Measurements from ENCODE around the gene DLEC1. TPM values are rescaled to one million over a fixed set of nuclear protein-coding genes. Genes with fewer than 3 reads are reported as not detected.

DLEC1 gene
- total RNA-seq, 1 experiment from 2014 or later, result 0.81 TPM

DNA sequence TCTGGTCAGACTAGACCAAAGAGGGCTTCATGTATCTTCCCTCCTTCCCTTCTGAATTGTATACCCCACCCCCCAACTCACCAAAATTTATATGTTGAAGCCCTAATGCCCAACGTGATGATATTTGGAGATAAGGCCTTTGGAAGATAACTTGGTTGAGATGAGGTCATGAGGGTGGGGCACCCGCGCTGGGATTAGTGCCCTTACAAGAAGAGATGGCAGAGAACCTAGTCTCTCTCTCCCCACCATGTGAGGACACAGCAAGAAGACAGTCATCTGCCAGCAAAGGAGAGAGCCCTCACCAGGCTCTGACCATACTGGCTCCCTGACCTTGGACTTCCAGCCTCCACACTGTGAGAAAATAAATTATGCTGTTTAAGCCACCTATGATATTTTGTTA, 23.0 kb upstream of the DLEC1 start:
- no peak overlapping the region for H3K27ac Mint-ChIP-seq
- POLR2A ChIA-PET, result no interaction called here
- H3K36me3 Mint-ChIP-seq, result peaks cover 31% of the 10 kb centered on the region
- CTCF ChIA-PET, result no interaction called here
- no peaks in the 10 kb centered on the region for H3K4me1 Mint-ChIP-seq
- H3K27me3 Mint-ChIP-seq (ENCODE audit: low read depth), result no peaks in the 10 kb centered on the region
- no peak overlapping the region for H3K4me3 Mint-ChIP-seq
- ATAC-seq (no peak), DNase-seq (ENCODE audit: low spot score) (no peak)
- TF ChIP-seq, protein P1, sequence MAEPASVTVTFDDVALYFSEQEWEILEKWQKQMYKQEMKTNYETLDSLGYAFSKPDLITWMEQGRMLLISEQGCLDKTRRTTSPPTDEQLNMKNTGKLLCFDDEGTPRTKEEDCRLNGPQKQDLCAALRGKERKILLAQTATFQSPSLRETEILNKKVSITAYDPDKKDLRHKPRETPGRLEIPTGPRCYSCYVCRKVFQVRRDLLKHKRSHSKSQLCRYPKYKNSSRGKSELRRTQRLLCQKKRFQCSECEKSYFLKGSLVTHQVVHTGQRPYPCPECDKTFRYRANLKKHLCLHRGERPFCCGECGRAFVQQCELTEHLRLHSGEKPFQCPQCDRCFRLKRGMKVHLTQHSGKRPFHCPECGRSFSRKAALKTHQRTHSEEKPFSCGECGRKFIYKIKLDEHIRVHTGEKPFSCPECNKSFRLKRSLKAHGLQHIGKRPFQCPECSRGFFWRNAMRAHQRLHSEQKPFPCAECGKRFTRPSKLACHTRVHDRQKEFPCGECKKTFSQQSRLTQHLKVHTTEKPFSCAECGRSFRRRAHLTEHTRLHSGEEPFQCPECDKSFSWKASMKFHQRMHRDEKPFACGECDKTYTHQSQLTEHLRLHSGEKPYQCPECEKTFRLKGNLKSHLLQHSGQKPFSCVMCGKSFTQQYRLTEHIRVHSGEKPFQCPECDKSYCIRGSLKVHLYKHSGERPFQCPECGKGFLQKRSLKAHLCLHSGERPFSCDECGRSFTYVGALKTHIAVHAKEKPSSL (CRISPR knock-in tag; conservative IDR thresholded peaks at IDR 0.05), result no peak
- no peak for TF ChIP-seq SMAD4 (CRISPR knock-in tag; IDR thresholded peaks at IDR 0.05)
- 0 out of 2 replicates have a peak, but pooled peaks cover 3% of the 10 kb centered on the region for H3K9me3 Mint-ChIP-seq

DNA sequence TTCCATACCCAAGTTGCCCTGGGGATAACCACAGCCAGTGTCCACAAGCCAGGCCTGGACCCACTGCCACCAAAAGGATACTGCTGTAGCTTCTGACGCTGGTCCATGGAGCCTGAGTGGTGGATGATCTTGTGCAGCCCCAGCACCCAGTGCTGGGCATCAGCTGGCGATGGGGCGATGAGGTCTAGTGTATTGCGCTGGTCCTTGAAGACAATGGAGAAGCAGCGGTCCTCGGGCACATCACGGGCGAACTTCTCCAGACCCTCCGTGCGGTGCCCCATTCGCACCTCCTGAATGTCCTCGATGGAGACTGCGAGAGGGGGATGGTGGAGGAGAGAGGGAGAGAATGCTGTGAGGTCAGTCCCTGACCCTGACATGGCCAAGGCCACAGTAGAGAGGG, 22.6 kb upstream of the DLEC1 start:
- H3K4me3 Mint-ChIP-seq, result no peak overlapping the region

More for the DNA sequence above, 22.6 kb upstream of the DLEC1 start:
- 0 out of 2 replicates have a peak, but pooled peaks cover 3% of the 10 kb centered on the region for H3K9me3 Mint-ChIP-seq
- no peaks in the 10 kb centered on the region for H3K4me1 Mint-ChIP-seq
- no peak for DNase-seq (ENCODE audit: low spot score)
- TF ChIP-seq ZNF671 (CRISPR knock-in tag; IDR thresholded peaks at IDR 0.05) (no peak), TCF7 (CRISPR knock-in tag; IDR thresholded peaks at IDR 0.05; ENCODE audit: low read depth) (no peak), ZNF121 (CRISPR knock-in tag; IDR thresholded peaks at IDR 0.05) (no peak), KAT7 (CRISPR knock-in tag; IDR thresholded peaks at IDR 0.05; ENCODE audit: borderline replicate concordance) (no peak), NR2C2 (CRISPR knock-in tag; IDR thresholded peaks at IDR 0.05) (no peak)
- TF ChIP-seq, protein P2, sequence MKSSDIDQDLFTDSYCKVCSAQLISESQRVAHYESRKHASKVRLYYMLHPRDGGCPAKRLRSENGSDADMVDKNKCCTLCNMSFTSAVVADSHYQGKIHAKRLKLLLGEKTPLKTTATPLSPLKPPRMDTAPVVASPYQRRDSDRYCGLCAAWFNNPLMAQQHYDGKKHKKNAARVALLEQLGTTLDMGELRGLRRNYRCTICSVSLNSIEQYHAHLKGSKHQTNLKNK (CRISPR knock-in tag; IDR thresholded peaks at IDR 0.05), result no peak
- TF ChIP-seq, protein P3, sequence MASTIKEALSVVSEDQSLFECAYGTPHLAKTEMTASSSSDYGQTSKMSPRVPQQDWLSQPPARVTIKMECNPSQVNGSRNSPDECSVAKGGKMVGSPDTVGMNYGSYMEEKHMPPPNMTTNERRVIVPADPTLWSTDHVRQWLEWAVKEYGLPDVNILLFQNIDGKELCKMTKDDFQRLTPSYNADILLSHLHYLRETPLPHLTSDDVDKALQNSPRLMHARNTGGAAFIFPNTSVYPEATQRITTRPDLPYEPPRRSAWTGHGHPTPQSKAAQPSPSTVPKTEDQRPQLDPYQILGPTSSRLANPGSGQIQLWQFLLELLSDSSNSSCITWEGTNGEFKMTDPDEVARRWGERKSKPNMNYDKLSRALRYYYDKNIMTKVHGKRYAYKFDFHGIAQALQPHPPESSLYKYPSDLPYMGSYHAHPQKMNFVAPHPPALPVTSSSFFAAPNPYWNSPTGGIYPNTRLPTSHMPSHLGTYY (CRISPR knock-in tag; IDR thresholded peaks at IDR 0.05), result no peak
- TF ChIP-seq, protein P4, sequence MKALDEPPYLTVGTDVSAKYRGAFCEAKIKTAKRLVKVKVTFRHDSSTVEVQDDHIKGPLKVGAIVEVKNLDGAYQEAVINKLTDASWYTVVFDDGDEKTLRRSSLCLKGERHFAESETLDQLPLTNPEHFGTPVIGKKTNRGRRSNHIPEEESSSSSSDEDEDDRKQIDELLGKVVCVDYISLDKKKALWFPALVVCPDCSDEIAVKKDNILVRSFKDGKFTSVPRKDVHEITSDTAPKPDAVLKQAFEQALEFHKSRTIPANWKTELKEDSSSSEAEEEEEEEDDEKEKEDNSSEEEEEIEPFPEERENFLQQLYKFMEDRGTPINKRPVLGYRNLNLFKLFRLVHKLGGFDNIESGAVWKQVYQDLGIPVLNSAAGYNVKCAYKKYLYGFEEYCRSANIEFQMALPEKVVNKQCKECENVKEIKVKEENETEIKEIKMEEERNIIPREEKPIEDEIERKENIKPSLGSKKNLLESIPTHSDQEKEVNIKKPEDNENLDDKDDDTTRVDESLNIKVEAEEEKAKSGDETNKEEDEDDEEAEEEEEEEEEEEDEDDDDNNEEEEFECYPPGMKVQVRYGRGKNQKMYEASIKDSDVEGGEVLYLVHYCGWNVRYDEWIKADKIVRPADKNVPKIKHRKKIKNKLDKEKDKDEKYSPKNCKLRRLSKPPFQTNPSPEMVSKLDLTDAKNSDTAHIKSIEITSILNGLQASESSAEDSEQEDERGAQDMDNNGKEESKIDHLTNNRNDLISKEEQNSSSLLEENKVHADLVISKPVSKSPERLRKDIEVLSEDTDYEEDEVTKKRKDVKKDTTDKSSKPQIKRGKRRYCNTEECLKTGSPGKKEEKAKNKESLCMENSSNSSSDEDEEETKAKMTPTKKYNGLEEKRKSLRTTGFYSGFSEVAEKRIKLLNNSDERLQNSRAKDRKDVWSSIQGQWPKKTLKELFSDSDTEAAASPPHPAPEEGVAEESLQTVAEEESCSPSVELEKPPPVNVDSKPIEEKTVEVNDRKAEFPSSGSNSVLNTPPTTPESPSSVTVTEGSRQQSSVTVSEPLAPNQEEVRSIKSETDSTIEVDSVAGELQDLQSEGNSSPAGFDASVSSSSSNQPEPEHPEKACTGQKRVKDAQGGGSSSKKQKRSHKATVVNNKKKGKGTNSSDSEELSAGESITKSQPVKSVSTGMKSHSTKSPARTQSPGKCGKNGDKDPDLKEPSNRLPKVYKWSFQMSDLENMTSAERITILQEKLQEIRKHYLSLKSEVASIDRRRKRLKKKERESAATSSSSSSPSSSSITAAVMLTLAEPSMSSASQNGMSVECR (CRISPR knock-in tag; IDR thresholded peaks at IDR 0.05; ENCODE audit: borderline replicate concordance), result no peak
- TF ChIP-seq, protein P5, sequence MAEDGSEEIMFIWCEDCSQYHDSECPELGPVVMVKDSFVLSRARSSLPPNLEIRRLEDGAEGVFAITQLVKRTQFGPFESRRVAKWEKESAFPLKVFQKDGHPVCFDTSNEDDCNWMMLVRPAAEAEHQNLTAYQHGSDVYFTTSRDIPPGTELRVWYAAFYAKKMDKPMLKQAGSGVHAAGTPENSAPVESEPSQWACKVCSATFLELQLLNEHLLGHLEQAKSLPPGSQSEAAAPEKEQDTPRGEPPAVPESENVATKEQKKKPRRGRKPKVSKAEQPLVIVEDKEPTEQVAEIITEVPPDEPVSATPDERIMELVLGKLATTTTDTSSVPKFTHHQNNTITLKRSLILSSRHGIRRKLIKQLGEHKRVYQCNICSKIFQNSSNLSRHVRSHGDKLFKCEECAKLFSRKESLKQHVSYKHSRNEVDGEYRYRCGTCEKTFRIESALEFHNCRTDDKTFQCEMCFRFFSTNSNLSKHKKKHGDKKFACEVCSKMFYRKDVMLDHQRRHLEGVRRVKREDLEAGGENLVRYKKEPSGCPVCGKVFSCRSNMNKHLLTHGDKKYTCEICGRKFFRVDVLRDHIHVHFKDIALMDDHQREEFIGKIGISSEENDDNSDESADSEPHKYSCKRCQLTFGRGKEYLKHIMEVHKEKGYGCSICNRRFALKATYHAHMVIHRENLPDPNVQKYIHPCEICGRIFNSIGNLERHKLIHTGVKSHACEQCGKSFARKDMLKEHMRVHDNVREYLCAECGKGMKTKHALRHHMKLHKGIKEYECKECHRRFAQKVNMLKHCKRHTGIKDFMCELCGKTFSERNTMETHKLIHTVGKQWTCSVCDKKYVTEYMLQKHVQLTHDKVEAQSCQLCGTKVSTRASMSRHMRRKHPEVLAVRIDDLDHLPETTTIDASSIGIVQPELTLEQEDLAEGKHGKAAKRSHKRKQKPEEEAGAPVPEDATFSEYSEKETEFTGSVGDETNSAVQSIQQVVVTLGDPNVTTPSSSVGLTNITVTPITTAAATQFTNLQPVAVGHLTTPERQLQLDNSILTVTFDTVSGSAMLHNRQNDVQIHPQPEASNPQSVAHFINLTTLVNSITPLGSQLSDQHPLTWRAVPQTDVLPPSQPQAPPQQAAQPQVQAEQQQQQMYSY (CRISPR knock-in tag; IDR thresholded peaks at IDR 0.05), result no peak
- TF ChIP-seq, protein P6, sequence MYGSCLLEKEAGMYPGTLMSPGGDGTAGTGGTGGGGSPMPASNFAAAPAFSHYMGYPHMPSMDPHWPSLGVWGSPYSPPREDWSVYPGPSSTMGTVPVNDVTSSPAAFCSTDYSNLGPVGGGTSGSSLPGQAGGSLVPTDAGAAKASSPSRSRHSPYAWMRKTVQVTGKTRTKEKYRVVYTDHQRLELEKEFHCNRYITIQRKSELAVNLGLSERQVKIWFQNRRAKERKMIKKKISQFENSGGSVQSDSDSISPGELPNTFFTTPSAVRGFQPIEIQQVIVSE (CRISPR knock-in tag; IDR thresholded peaks at IDR 0.05; ENCODE audit: borderline replicate concordance), result no peak
- no peak overlapping the region for H3K27ac Mint-ChIP-seq
- no peak for ATAC-seq
- CTCF ChIA-PET, result no interaction called here
- no peaks in the 10 kb centered on the region for H3K27me3 Mint-ChIP-seq (ENCODE audit: low read depth)
- POLR2A ChIA-PET, result no interaction called here
- peaks cover 31% of the 10 kb centered on the region for H3K36me3 Mint-ChIP-seq

All from WTC11 (cell line).